Esophagus squamous epithelium (tissue), 5 donors: ENCODE data around the gene TPRX1. TPM values are rescaled to one million over a fixed set of nuclear protein-coding genes. Genes with fewer than 3 reads are reported as not detected.

Source experiments
- DNase-seq: peaks from one replicate; lab custom pipeline; 2025; lab: John Stamatoyannopoulos, UW
- H3K27ac ChIP-seq, 4 donors: fragments of 200-600 bp; sonication (generic); one replicate each; pipeline ENCODE4 v1.5.1; 2016 to 2019; ENCODE audit warnings: mild to moderate bottlenecking in 1 of 4
- H3K27me3 ChIP-seq, 4 donors: fragments of 200-600 bp; sonication (generic); 1 replicate in 3 of 4; 2 replicates in 1 of 4; pipeline versions ENCODE4 v1.5.1 to v1.6.0; 2017 to 2021; ENCODE audit warnings: antibody characterized with exemption in 1 of 4
- H3K36me3 ChIP-seq, 3 donors: fragments of 200-600 bp; sonication (generic); one replicate each; pipeline ENCODE4 v1.5.1; 2016 to 2019
- H3K4me1 ChIP-seq, 3 donors: fragments of 200-600 bp; sonication (generic); one replicate each; pipeline ENCODE4 v1.5.1; 2017 to 2019
- H3K4me3 ChIP-seq, 4 donors: fragments of 200-600 bp; sonication (generic); 1 replicate in 3 of 4; 2 replicates in 1 of 4; pipeline ENCODE4 v1.5.1; 2016 to 2019; ENCODE audit warnings: mild to moderate bottlenecking in 2 of 4, moderate library complexity in 1 of 4
- H3K9me3 ChIP-seq, 3 donors: fragments of 200-600 bp; sonication (generic); one replicate each; pipeline ENCODE4 v1.5.1; 2016 to 2019
- CTCF ChIP-seq, 6 experiments: fragments of 450-650 bp in 4 of 6; fragments of 200-600 bp in 2 of 6; sonication (generic) in 2 of 6; IDR thresholded peaks; one replicate each; pipeline ENCODE4 v1.5.1; 2016 to 2019; ENCODE audit warnings: antibody characterized with exemption in 6 of 6, mild to moderate bottlenecking in 4 of 6, moderate library complexity in 4 of 6
- POLR2A ChIP-seq, 4 donors: fragments of 450-650 bp; IDR thresholded peaks; one replicate each; pipeline ENCODE4 v1.6.1; 2017; ENCODE audit warnings: antibody characterized with exemption in 4 of 4, mild to moderate bottlenecking in 4 of 4, moderate library complexity in 3 of 4
- WGBS, 2 donors: methylation state at CpG; one replicate each; pipeline ENCODE4 v1.1.5; 2018; 5-methylcytosine and 5-hydroxymethylcytosine counted together
- intact Hi-C: fragments of 100-400 bp; cut with DNase I; formaldehyde crosslinking; loops from one replicate; pipeline ENCODE4 v1.15.0; 2022
- total RNA-seq, 4 donors: library from RNA; depleted of rRNA; stranded (reverse); fragments of >200 nt; gene quantifications; one replicate each; pipeline ENCODE4 v1.1.0, GENCODE V29; 2016
- donor health status: DM: yes; HTN: yes; CAD: no.

TPRX1 gene
- total RNA-seq, 4 donors from 2014 or later: not detected

GRCh38 chr19:47756627-47756929, 47.8 kb downstream of the TPRX1 start:
- Histone ChIP-seq H3K27ac (no peak overlapping the region), H3K4me1 (no peaks in the 10 kb centered on the region), H3K9me3 (no peaks in the 10 kb centered on the region), H3K27me3 (no peaks in the 10 kb centered on the region), H3K36me3 (peaks cover 51 to 88% (median 66%) of the 10 kb centered on the region in 3 donors), H3K4me3 (no peak overlapping the region)
- no peak for TF ChIP-seq POLR2A (IDR thresholded peaks at IDR 0.05)
- no peak for DNase-seq
- 95% methylated on average over 9 of the region's 12 CpGs; no CpG with 5 or more reads in 1 of the 2 donors for WGBS, 2 donors
- intact Hi-C loops: no loop called here

GRCh38 chr19:47755762-47756626, 48.4 kb downstream of the TPRX1 start:
- intact Hi-C loops: no loop called here
- 82 to 94% methylated on average over 6 to 9 of the region's 28 CpGs for WGBS, 2 donors
- TF ChIP-seq CTCF (IDR thresholded peaks at IDR 0.05) (no peak), POLR2A (IDR thresholded peaks at IDR 0.05) (no peak)
- Histone ChIP-seq H3K4me1 (no peaks in the 10 kb centered on the region), H3K9me3 (no peaks in the 10 kb centered on the region), H3K27me3 (no peaks in the 10 kb centered on the region), H3K36me3 (peaks cover 57 to 94% (median 71%) of the 10 kb centered on the region in 3 donors), H3K27ac (no peak overlapping the region), H3K4me3 (no peak overlapping the region)
- DNase-seq: no peak

GRCh38 chr19:47755065-47755761, 49.1 kb downstream of the TPRX1 start:
- peaks cover 65 to 100% (median 79%) of the 10 kb centered on the region in 3 donors for H3K36me3 ChIP-seq
- DNase-seq: no peak

GRCh38 chr19:47754206-47755064, 49.9 kb downstream of the TPRX1 start:
- TF ChIP-seq CTCF (IDR thresholded peaks at IDR 0.05): no peak
- TF ChIP-seq POLR2A (IDR thresholded peaks at IDR 0.05): no peak
- intact Hi-C loops: no loop called here
- Histone ChIP-seq H3K27ac (no peak overlapping the region), H3K4me1 (peaks cover 0 to 8% (median 0%) of the 10 kb centered on the region in 3 donors), H3K36me3 (peaks cover 70 to 100% (median 85%) of the 10 kb centered on the region in 3 donors), H3K4me3 (no peak overlapping the region), H3K9me3 (no peaks in the 10 kb centered on the region), H3K27me3 (no peaks in the 10 kb centered on the region)
- no peak for DNase-seq
- 87 to 96% methylated on average over 11 to 28 of the region's 37 CpGs for WGBS, 2 donors

More at GRCh38 chr19:47755065-47755761, 49.1 kb downstream of the TPRX1 start:
- no peak for TF ChIP-seq POLR2A (IDR thresholded peaks at IDR 0.05)
- no peak for TF ChIP-seq CTCF (IDR thresholded peaks at IDR 0.05)
- intact Hi-C loops: no loop called here
- H3K4me3 ChIP-seq: no peak overlapping the region
- WGBS, 2 donors: 90 to 93% methylated on average over 11 to 14 of the region's 36 CpGs
- no peaks in the 10 kb centered on the region for H3K27me3 ChIP-seq
- H3K9me3 ChIP-seq: no peaks in the 10 kb centered on the region
- H3K4me1 ChIP-seq: peaks cover 0 to under 1% (median 0%) of the 10 kb centered on the region in 3 donors
- no peak overlapping the region for H3K27ac ChIP-seq

- Histone ChIP-seq H3K27me3 (no peaks in the 10 kb centered on the region), H3K27ac (no peak overlapping the region), H3K9me3 (no peaks in the 10 kb centered on the region), H3K4me3 (no peak overlapping the region), H3K4me1 (peaks cover under 1 to 26% (median 13%) of the 10 kb centered on the region in 3 donors), H3K36me3 (peaks cover 71 to 100% (median 86%) of the 10 kb centered on the region in 3 donors)
- TF ChIP-seq POLR2A (IDR thresholded peaks at IDR 0.05): no peak
- TF ChIP-seq CTCF (IDR thresholded peaks at IDR 0.05): no peak
- WGBS, 2 donors: 84 to 89% methylated on average over 14 to 17 of the region's 27 CpGs
- no peak for DNase-seq
- intact Hi-C loops: no loop called here
These were observed 51.7 kb downstream of the TPRX1 start for GRCh38 chr19:47752440-47753211.
